ENCODE data around the gene OTOF. TPM values are rescaled to one million over a fixed set of nuclear protein-coding genes. Genes with fewer than 3 reads are reported as not detected.

The OTOF gene
- total and polyA plus RNA-seq, 2 of the 4 experiments (the other 2 are of a cell fraction) = 0.03 TPM; not detected in 1

- H3K79me1 ChIP-seq (ENCODE audit: low read depth in 1 of 2, low read length in 2 of 2) = no peaks in the 10 kb centered on the region
- H3K9me3 ChIP-seq (ENCODE audit: control insufficient read depth, insufficient read depth, low read length) = no peaks in the 10 kb centered on the region
- BruUV-seq (replicated peaks) = no TSS peak
- no peak overlapping the region for H2AFZ ChIP-seq (replicated peaks; ENCODE audit: low read length, poor library complexity)
- H2BK15ac ChIP-seq (ENCODE audit: low read depth, low read length) = no peak overlapping the region
- no peak overlapping the region for H2BK120ac ChIP-seq (ENCODE audit: low read depth, low read length)
- H3K27ac ChIP-seq (ENCODE audit: insufficient read depth, low read length) = no peak overlapping the region
- no peak for DNase-seq
- peaks cover 62% of the 10 kb centered on the region for H3K27me3 ChIP-seq (ENCODE audit: control insufficient read depth, insufficient read depth, low read length)
- CTCF ChIA-PET = no interaction called here
- no peak overlapping the region for H3K4ac ChIP-seq (ENCODE audit: low read depth, low read length)
- H3K9ac ChIP-seq (ENCODE audit: low read depth, low read length) = no peak overlapping the region
- WGBS, 2 experiments (ENCODE audit: extremely low coverage in 2 of 2, insufficient read length in 1 of 2) = no CpG with 5 or more reads among the region's 21 CpGs
- H3K4me3 ChIP-seq (ENCODE audit: insufficient read depth, low read depth, low read length) = no peak overlapping the region
- no peaks in the 10 kb centered on the region for H3K4me1 ChIP-seq (ENCODE audit: control insufficient read depth, insufficient read depth, low read length)
- dilution Hi-C loops (cut with HindIII; ENCODE audit: low sequenced_read_pairs, unreplicated experiment) (no loop called here), intact Hi-C loops (cut with micrococcal nuclease) (no loop called here), in situ Hi-C loops (cut with MboI; ENCODE audit: low sequenced_read_pairs) (no loop called here)
- H2BK5ac ChIP-seq (ENCODE audit: low read depth, low read length, poor library complexity, severe bottlenecking) = no peak overlapping the region
- H3K36me3 ChIP-seq (ENCODE audit: control insufficient read depth, insufficient read depth, low read length) = no peaks in the 10 kb centered on the region
- H4K8ac ChIP-seq (ENCODE audit: low read depth in 2 of 2, low read length in 2 of 2) = no peak overlapping the region
- H3K4me2 ChIP-seq (ENCODE audit: low read depth, low read length) = no peak overlapping the region
- H3K9me1 ChIP-seq (ENCODE audit: insufficient read depth, low read length) = no peaks in the 10 kb centered on the region
- no peak overlapping the region for H2BK20ac ChIP-seq (ENCODE audit: low read depth, low read length)
- POLR2A ChIA-PET (ENCODE audit: unreplicated experiment) = no interaction called here
- no peak overlapping the region for H3K56ac ChIP-seq (ENCODE audit: extremely low read depth, insufficient read depth, low read length)
- no peak overlapping the region for H4K5ac ChIP-seq (ENCODE audit: low read depth, low read length)
- H4K20me1 ChIP-seq (ENCODE audit: insufficient read depth, low read length) = no peaks in the 10 kb centered on the region
- TF ChIP-seq RCOR1 (IDR thresholded peaks at IDR 0.05; ENCODE audit: insufficient replicate concordance, low read length) (no peak), CTCF (conservative IDR thresholded peaks at IDR 0.05; ENCODE audit: low read depth, low read length) (no peak), BHLHE40 (IDR thresholded peaks at IDR 0.05; ENCODE audit: low read depth, low read length) (no peak), MAZ (IDR thresholded peaks at IDR 0.05; ENCODE audit: borderline replicate concordance, low read depth, low read length) (no peak), POLR2A (IDR thresholded peaks at IDR 0.05; ENCODE audit: low read depth, low read length) (no peak), CHD1 (IDR thresholded peaks at IDR 0.05; ENCODE audit: low read depth, low read length) (no peak), RAD21 (IDR thresholded peaks at IDR 0.05; ENCODE audit: low read length) (no peak)
- TF ChIP-seq, protein P1, sequence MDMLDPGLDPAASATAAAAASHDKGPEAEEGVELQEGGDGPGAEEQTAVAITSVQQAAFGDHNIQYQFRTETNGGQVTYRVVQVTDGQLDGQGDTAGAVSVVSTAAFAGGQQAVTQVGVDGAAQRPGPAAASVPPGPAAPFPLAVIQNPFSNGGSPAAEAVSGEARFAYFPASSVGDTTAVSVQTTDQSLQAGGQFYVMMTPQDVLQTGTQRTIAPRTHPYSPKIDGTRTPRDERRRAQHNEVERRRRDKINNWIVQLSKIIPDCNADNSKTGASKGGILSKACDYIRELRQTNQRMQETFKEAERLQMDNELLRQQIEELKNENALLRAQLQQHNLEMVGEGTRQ (IDR thresholded peaks at IDR 0.05; ENCODE audit: low read depth, low read length) = no peak
- no peak overlapping the region for H3K18ac ChIP-seq (ENCODE audit: low read depth, low read length)
- H3K23ac ChIP-seq (ENCODE audit: low read depth, low read length) = no peak overlapping the region
- no peak for ATAC-seq (ENCODE audit: low read depth)
- no peak overlapping the region for H4K91ac ChIP-seq (ENCODE audit: insufficient read depth, low read depth, low read length)
- no peak overlapping the region for H2AK5ac ChIP-seq (ENCODE audit: low read depth, low read length)
- no peak overlapping the region for H3K14ac ChIP-seq (replicated peaks; ENCODE audit: low read depth, low read length)
- no peak overlapping the region for H2AK9ac ChIP-seq (replicated peaks; ENCODE audit: low read depth, low read length, poor library complexity)
Observed at GRCh38 chr2:26510344-26510973, 32.5 kb upstream of the OTOF start.
